Endothelial cell of umbilical vein (primary cell): ENCODE measurements around the gene HCRTR2.

Experiments used
- EZH2 ChIP-seq: IDR thresholded peaks from 2 replicates; pipeline ENCODE4 v1.6.1; 2012; ENCODE audit warnings: borderline replicate concordance, low read depth, mild to moderate bottlenecking, moderate library complexity, low read length, inconsistent platforms; ENCODE audit not compliant: severe bottlenecking
- FOS ChIP-seq: IDR thresholded peaks from 2 replicates; pipeline ENCODE4 v1.6.1; 2011; ENCODE audit warnings: mild to moderate bottlenecking, low read length, moderate library complexity, borderline replicate concordance; ENCODE audit not compliant: insufficient read depth
- JUN ChIP-seq: IDR thresholded peaks from 2 replicates; pipeline ENCODE4 v1.6.1; 2011; ENCODE audit warnings: borderline replicate concordance, low read depth; ENCODE audit not compliant: insufficient read length, insufficient read depth
- MYC ChIP-seq: IDR thresholded peaks from one replicate; pipeline ENCODE4 v1.6.1; 2011; ENCODE audit warnings: mild to moderate bottlenecking, low read depth, low read length
- POLR2A ChIP-seq: IDR thresholded peaks from 2 replicates; pipeline ENCODE4 v1.6.1; 2012; ENCODE audit warnings: low read depth, mild to moderate bottlenecking, control low read depth, low read length
- POLR2AphosphoS5 ChIP-seq: IDR thresholded peaks from 2 replicates; pipeline ENCODE4 v1.6.1; 2012; ENCODE audit warnings: low read depth, mild to moderate bottlenecking, control low read depth, low read length, moderate library complexity; ENCODE audit not compliant: insufficient read depth
- TF ChIP-seq, protein P1 (sequence below), 2 donors: IDR thresholded peaks; 1 replicate in 1 of 2; 2 replicates in 1 of 2; pipeline ENCODE4 v1.5.1; 2011; ENCODE audit warnings: low read length in 2 of 2, mild to moderate bottlenecking in 2 of 2, moderate library complexity in 2 of 2, control low read depth in 1 of 2, inconsistent platforms in 1 of 2, low read depth in 1 of 2; ENCODE audit not compliant: insufficient read depth in 1 of 2; ENCODE audit errors: extremely low read depth in 1 of 2
- TF ChIP-seq, protein P2 (sequence below): IDR thresholded peaks from 2 replicates; pipeline ENCODE4 v1.6.1; 2011; ENCODE audit not compliant: insufficient read depth, insufficient read length

DNA sequence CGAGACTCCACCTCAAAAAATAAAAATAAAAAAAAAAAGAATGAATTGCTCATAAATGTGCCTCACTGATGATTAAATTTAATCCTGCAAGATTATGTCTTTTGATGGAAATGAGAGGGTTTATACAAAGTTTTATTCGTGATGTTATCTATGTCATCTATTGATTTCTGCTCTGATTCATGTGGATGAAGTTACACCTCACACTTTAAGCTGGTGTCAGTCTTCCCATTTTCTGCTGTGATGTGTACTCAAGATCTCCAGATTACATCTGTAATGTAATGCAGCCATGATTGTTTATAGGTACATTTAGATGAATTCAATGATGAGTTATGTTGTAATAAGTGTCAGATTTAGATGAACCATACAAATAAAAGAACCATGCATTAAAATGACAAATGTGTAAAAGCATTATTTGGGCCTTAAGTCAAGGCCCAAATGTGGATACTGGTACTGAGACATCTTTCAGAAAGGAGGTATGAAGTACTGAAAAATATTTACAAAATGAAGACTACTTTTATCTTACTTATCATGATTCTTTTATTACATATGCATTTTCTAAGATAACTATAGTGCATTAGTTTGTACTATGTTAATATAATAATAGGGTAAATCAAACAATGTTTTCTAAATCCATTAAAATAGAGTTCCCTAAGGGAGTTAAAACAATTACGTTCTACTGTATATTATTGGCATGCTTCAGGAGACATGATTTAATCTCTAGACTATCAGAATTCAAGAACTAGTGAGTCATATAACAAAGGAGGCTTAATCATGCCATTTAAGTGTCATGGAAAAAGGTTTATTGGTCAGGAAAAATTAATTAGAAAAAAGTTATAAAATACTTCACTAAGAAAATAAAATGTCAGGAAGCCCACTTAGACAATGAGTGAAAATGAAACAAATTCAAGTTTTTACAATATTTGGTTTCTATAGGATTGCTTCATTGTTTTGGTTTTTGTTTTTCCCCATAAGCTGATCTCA is 34.5 kb downstream of the HCRTR2 start:
- no peak for TF ChIP-seq JUN
- TF ChIP-seq POLR2A = no peak
- TF ChIP-seq, protein P1, sequence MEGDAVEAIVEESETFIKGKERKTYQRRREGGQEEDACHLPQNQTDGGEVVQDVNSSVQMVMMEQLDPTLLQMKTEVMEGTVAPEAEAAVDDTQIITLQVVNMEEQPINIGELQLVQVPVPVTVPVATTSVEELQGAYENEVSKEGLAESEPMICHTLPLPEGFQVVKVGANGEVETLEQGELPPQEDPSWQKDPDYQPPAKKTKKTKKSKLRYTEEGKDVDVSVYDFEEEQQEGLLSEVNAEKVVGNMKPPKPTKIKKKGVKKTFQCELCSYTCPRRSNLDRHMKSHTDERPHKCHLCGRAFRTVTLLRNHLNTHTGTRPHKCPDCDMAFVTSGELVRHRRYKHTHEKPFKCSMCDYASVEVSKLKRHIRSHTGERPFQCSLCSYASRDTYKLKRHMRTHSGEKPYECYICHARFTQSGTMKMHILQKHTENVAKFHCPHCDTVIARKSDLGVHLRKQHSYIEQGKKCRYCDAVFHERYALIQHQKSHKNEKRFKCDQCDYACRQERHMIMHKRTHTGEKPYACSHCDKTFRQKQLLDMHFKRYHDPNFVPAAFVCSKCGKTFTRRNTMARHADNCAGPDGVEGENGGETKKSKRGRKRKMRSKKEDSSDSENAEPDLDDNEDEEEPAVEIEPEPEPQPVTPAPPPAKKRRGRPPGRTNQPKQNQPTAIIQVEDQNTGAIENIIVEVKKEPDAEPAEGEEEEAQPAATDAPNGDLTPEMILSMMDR (IDR thresholded peaks at IDR 0.05; ENCODE audit: extremely low read depth in 1 of 2, insufficient read depth in 1 of 2, low read depth in 1 of 2, low read length in 2 of 2) = no peak
- no peak for TF ChIP-seq EZH2
- TF ChIP-seq, protein P2, sequence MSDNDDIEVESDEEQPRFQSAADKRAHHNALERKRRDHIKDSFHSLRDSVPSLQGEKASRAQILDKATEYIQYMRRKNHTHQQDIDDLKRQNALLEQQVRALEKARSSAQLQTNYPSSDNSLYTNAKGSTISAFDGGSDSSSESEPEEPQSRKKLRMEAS = no peak
- TF ChIP-seq POLR2AphosphoS5 = no peak
- TF ChIP-seq MYC = no peak
- no peak for TF ChIP-seq FOS
